ENCODE results near the gene ARHGAP33. TPM values are rescaled to one million over a fixed set of nuclear protein-coding genes. Genes with fewer than 3 reads are reported as not detected.

ARHGAP33 gene
- total RNA-seq, 1 experiment from 2014 or later: 19.5 TPM

GRCh38 chr19:35792312-35792711 lies 16.9 kb downstream of the ARHGAP33 start:
- Histone ChIP-seq H3K9ac (ENCODE audit: extremely low read depth, insufficient read length, low read length) (no peak overlapping the region), H3K79me1 (ENCODE audit: insufficient read depth, low read depth, low read length, poor library complexity, severe bottlenecking) (no peaks in the 10 kb centered on the region), H2BK20ac (ENCODE audit: low read depth, low read length, poor library complexity, severe bottlenecking) (no peak overlapping the region), H3K56ac (ENCODE audit: insufficient read length, low read depth, low read length) (no peak overlapping the region), H4K20me1 (ENCODE audit: control insufficient read depth, insufficient read depth, insufficient read length) (peaks cover 3% of the 10 kb centered on the region), H2AFZ (ENCODE audit: low read length) (no peak overlapping the region), H2BK120ac (ENCODE audit: low read depth, low read length, poor library complexity, severe bottlenecking) (no peak overlapping the region), H3K18ac (ENCODE audit: insufficient read length, low read depth, low read length) (no peak overlapping the region), H4K91ac (ENCODE audit: insufficient read length, low read depth, low read length) (no peak overlapping the region), H3K79me2 (ENCODE audit: insufficient read depth, low read length) (no peaks in the 10 kb centered on the region), H2BK12ac (ENCODE audit: insufficient read length, low read depth, low read length) (no peak overlapping the region), H3K27me3 (ENCODE audit: insufficient read depth, low read length) (peaks cover 3% of the 10 kb centered on the region; the same call in 1 of the 2 replicates), H2BK5ac (ENCODE audit: insufficient read length, low read length) (no peak overlapping the region), H4K8ac (replicated peaks; ENCODE audit: insufficient read length, low read depth, low read length) (no peak overlapping the region), H3K14ac (ENCODE audit: insufficient read depth, low read length) (no peak overlapping the region), H3T11ph (ENCODE audit: low read length) (no peak overlapping the region), H3K4me1 (ENCODE audit: insufficient read depth, low read length) (no peaks in the 10 kb centered on the region), H3K27ac (ENCODE audit: insufficient read length, low read depth, low read length) (no peak overlapping the region), H3K23me2 (ENCODE audit: insufficient read length, low read depth, low read length, poor library complexity, severe bottlenecking) (peaks cover 4% of the 10 kb centered on the region), H4K5ac (ENCODE audit: insufficient read length, low read depth, low read length) (no peak overlapping the region), H3K4me2 (ENCODE audit: insufficient read depth, insufficient read length, low read length) (no peak overlapping the region), H3K9me3 (ENCODE audit: control insufficient read depth, low read depth, low read length) (no peaks in the 10 kb centered on the region), H2BK15ac (ENCODE audit: low read depth, low read length) (no peak overlapping the region), H3K4ac (ENCODE audit: low read depth, low read length) (no peak overlapping the region), H2AK5ac (ENCODE audit: insufficient read length, low read length) (no peak overlapping the region), H3K23ac (ENCODE audit: insufficient read length, low read depth, low read length) (no peak overlapping the region)
- no CpG with 5 or more reads among the region's 15 CpGs for WGBS (ENCODE audit: extremely low coverage, insufficient read length, low lambda C conversion rate)
- DNase-seq: no peak
- Mint-ChIP-seq H3K4me3 (no peak overlapping the region; a peak in 1 of 5 replicates), H3K27me3 (ENCODE audit: low read depth) (peaks cover 27% of the 10 kb centered on the region), H3K36me3 (ENCODE audit: insufficient read depth in 1 of 3, low read depth in 3 of 3) (no peaks in the 10 kb centered on the region; a peak in 1 of 7 replicates), H3K9me3 (no peaks in the 10 kb centered on the region), H3K4me1 (peaks cover 8 to 15% of the 10 kb centered on the region in 2 experiments), H3K27ac (no peak overlapping the region)
- TF ChIP-seq CTCF (conservative IDR thresholded peaks at IDR 0.05): no peak

Measured in H9 (cell line).